Tibial nerve (tissue), 3 donors: Measurements from ENCODE around the gene AIDA.

Source experiments
- POLR2A ChIP-seq, 2 donors: fragments of 450-650 bp; IDR thresholded peaks; one replicate each; pipeline ENCODE4 v1.6.1; 2017; ENCODE audit warnings: antibody characterized with exemption in 2 of 2, mild to moderate bottlenecking in 2 of 2, moderate library complexity in 2 of 2
- TF ChIP-seq, protein P1 (sequence below), 5 experiments: fragments of 200-600 bp in 3 of 5; fragments of 450-650 bp in 2 of 5; sonication (generic) in 3 of 5; IDR thresholded peaks; one replicate each; pipeline ENCODE4 v1.5.1; 2016 to 2019; ENCODE audit warnings: antibody characterized with exemption in 5 of 5, mild to moderate bottlenecking in 3 of 5, moderate library complexity in 2 of 5

DNA sequence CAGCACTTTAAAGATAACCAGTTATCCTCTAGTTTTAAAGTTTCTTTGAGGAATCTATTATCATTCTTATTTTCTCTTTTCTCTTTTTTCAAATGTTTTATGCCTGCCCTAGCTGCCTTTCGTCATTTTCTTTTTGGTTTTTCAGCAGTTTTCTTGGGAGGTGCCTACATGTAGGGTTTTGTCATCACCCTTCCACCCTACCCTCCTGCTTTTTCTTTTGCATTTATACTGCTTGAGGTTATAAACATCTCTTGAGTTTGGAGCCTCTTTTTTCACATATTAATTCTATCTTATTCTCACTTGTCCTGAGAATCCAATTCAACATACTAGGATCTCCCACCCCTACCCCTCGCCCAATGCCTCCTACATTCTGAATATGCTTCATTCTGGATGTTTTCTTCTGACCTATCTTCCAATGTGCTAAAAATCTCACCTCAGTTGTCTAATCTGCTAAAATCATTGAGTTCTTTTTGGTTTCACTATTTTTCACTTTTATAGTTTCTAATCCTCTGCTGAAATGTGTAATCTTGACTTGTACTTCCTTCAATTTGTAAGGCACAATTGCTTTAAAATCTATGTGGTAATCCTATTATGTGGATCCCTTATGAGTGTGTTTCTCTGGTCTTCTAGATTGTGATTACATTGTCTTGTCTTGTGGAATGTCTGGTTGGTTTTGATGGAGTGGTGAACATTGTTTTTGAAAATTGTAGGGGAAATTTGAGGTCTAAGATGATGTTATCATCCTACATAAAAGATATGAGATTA, 55.7 kb downstream of the AIDA start:
- TF ChIP-seq, protein P1, sequence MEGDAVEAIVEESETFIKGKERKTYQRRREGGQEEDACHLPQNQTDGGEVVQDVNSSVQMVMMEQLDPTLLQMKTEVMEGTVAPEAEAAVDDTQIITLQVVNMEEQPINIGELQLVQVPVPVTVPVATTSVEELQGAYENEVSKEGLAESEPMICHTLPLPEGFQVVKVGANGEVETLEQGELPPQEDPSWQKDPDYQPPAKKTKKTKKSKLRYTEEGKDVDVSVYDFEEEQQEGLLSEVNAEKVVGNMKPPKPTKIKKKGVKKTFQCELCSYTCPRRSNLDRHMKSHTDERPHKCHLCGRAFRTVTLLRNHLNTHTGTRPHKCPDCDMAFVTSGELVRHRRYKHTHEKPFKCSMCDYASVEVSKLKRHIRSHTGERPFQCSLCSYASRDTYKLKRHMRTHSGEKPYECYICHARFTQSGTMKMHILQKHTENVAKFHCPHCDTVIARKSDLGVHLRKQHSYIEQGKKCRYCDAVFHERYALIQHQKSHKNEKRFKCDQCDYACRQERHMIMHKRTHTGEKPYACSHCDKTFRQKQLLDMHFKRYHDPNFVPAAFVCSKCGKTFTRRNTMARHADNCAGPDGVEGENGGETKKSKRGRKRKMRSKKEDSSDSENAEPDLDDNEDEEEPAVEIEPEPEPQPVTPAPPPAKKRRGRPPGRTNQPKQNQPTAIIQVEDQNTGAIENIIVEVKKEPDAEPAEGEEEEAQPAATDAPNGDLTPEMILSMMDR (IDR thresholded peaks at IDR 0.05), result no peak
- TF ChIP-seq POLR2A (IDR thresholded peaks at IDR 0.05), result no peak
